Nucleus accumbens (tissue), 56 donors: ENCODE results near the gene RASD1.

Experiments used
- DNase-seq, 56 donors: peaks; one replicate each; lab custom pipeline; 2025; lab: John Stamatoyannopoulos, UW

RASD1 gene

GRCh38 chr17:17496189-17497064, at the start of gene RASD1:
Gene RASD1, minus strand, starts transcription at chr17:17496395. Its CDS starts 214 bp downstream, at chr17:17496181.
- peak; percentile 54 to 93 (median 84) for DNase-seq

GRCh38 chr17:17545984-17546383, 49.8 kb upstream of the RASD1 start:
- no peak for DNase-seq

DNA sequence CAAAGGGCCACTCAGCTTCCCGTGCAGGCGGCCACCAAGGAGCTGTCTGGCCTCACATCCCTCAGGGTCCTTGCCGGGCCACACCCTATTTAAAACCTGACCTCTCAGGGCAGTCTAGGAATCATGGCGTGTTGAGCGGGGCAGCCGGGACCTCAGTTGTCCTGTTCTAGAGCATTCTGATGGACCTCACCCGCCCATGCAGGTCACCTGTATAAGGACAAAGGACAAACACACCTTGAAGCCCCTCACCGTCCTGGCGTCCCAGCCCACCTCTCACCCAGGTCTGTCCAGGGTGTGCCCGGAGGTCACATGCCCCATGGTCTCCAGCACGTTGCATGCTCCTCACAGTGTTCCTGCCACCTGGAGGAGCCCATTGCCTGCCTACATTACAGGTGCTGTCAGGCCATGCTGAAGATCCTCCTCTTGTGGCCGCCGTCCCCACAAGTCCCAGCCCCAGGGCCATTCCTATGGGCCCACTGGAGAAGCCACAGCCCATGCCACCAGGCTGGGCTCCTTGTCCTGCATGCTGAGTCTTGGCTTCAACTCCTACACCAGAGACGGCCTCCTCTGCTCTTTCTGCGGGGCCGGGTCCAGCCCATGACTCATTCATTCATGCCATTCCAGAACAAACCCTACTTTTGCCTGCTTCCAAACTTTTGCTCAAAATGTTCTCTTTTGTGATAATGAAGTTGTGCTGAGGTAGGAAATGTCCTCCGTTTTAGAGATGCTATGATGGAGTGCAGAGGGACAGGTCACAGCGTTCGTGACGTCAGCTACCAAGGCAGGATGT, 49.0 kb upstream of the RASD1 start:
- DNase-seq: peak in 1 of 56 donors; percentile 29

DNA sequence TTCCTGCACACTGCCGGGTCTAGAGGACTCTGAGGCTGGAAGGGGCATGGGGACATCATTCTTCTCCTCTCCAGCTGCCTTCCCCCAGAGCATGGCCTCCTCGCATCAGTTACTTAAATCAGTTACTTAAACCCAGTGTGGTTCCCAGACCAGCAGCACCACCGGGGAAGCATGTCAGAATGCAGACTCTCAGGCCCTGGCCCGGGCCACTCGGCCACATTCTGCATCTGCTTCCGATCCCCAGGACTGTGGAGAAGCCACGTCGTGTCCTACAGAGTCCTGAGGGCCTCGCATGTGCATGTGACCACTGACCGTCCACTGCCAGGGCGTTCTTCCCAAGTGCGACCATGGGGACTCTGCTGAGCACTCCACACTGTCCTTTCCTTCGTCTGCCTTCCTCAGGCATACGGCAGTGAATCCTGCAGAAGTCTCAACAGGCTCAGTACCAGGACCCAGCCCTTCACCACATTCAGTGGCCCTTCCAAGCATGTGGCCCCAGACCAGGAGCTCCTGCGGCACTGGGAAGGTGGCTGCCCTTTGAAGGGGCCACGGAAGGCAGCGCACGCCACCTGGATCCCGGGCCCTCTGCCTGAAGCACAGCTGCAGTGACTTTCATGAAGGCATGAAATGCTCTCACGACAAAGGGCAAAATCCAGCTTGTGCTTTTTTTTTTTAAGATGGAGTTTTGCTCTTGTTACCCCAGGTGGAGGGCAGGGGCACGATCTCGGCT, 46.9 kb upstream of the RASD1 start:
- no peak for DNase-seq

GRCh38 chr17:17541640-17542001, 45.4 kb upstream of the RASD1 start:
- DNase-seq: no peak

DNA sequence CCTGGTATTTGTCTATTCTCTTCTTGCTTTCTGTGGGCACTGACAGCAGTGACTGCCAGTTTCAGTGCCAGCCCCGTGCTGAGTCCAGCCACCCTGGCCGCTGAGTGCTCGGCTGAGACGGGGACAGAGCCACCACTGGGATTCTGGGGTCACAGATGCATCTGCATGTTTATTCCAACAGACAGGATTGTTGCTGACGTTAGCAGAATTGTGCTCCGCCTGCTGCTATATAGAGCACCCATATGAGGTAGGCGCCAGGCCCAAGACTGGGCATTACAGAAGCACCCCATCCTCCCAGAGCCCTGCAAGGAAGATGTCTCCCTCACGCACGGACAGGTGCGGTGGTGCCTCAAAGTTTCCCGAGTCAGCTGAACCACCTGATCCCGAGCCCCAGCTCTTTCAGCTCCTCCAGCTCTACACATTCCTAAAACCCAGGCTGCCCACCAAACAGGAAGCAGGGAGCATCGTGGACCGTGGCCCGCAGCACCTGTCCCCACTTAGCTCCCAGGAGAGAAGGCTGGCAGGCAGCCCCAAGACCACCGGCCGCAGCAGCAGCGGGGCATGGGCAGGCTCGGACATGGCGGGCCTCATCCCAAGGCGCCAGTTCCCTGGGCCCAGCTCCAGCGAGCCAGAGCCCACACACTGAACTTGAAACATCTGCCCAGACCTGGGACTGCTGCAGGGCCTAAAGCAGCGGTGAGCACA, 44.9 kb upstream of the RASD1 start:
- no peak for DNase-seq

- DNase-seq: no peak
These were observed 44.2 kb upstream of the RASD1 start for GRCh38 chr17:17540278-17540906.

- no peak for DNase-seq
These were observed 43.4 kb upstream of the RASD1 start for GRCh38 chr17:17539591-17539990.

GRCh38 chr17:17538417-17539391, 42.5 kb upstream of the RASD1 start:
- DNase-seq: no peak

DNA sequence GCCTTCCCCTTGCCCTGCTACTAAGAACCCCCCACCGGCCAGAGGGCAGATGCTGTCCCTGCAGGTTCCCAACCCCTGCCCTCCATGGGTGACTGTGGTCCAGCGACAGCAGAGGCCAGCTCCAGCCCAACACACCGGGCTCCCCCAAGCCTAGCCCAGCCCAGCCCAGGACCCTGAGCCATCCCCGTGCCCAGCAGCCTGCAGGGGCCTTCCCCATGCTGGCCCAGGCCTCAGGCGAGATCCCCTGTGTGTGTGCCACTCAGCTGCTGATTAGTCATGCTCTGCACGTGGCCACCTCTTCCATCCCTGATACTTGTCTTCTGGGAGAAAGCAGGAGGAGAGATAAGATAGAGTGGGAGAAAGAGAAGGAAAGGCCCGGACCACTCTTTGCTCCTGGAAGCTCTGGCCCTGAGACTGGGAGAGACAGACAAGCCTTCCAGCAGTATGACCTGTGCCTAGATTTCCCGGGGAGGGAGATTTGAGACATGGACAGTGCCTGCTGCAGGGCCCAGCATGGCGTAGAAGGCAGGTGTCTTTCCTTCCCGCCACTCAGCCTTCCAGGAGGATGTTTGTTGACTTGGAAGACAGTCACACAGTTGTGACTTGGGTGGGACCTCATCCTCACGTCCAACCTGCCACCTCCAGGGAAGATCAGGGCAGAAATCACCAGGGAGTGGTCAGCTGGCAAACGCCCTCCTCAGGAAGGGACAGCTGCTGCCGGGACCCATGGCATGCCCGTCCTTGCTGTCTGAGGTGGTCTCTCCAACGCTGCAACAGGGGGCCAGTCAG, 41.3 kb upstream of the RASD1 start:
- peak in 12 of 56 donors; percentile 9 to 41 (median 26) for DNase-seq

DNA sequence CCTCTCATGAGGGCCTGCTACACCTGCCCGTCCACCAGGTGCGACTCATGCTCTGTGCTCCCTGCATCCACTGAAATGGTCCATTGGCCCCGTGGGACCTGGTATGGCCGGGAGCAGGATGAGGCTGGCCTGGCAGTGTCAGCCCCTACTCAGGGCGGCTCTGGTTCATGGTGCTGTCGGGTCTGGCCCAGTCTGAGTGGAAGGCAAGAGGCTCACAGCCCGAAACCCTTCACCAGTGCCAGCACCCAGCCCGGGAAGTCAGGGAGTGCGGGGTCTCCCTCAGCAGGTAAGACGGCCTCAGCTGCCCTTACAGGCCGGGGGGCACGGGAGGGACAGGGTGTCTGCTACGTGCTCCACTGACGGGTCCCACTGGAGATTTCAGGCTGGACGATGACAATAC, 40.5 kb upstream of the RASD1 start:
- DNase-seq: no peak

GRCh38 chr17:17535957-17536356, 39.8 kb upstream of the RASD1 start:
- peak in 40 of 56 donors; percentile 7 to 84 (median 47) for DNase-seq

GRCh38 chr17:17533901-17534441, 37.8 kb upstream of the RASD1 start:
- no peak for DNase-seq

DNA sequence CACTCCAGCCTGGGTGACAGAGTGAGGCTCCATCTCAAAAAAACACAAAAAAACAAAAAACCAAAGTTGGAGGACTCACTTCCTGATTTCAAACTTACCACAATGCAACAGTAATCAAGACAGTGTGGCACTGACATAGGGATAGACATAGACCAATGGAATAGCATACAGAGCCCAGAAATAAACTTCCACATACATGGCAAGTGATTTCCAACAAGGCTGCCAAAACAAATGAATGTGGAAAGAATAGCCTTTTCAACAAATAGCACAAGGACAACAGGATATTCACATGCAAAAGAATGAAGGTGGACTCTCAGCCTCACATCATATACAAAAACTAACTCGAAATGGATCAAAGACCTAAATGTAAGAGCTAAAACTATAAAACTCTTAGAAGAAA, 36.8 kb upstream of the RASD1 start:
- no peak for DNase-seq

- DNase-seq: no peak
These were observed 35.0 kb upstream of the RASD1 start for GRCh38 chr17:17531156-17531555.

GRCh38 chr17:17528696-17529652, 32.8 kb upstream of the RASD1 start:
- DNase-seq: no peak
